Natural killer cell (primary cell): ENCODE data around the gene ELMO1. TPM values are rescaled to one million over a fixed set of nuclear protein-coding genes. Genes with fewer than 3 reads are reported as not detected.
A peak's percentile ranks its signal among the peaks of the same experiment; 100 is the strongest.

Source experiments
- ATAC-seq, 3 donors: fragments of 150-1000 bp in 2 of 3; fragments of 200-7000 bp in 1 of 3; cut with Tn5 transposase; 1 replicate in 1 of 3; 2 replicates in 2 of 3; pipeline ENCODE4 v1.10.0; 2021; ENCODE audit warnings: mild to moderate bottlenecking in 2 of 3, moderate library complexity in 2 of 3
- DNase-seq, 2 donors: peaks; one replicate each; pipeline versions ENCODE4 v3.0.0 to v3.0.0-alpha.2; 2013 to 2021; ENCODE audit warnings: mixed read lengths in 1 of 2
- H3K27ac ChIP-seq: one replicate; pipeline ENCODE4 v1.5.1; 2013; ENCODE audit warnings: mild to moderate bottlenecking, low read length
- H3K27me3 ChIP-seq: one replicate; pipeline ENCODE4 v1.6.1; 2013; ENCODE audit warnings: low read length; ENCODE audit not compliant: control insufficient read depth, insufficient read depth
- H3K36me3 ChIP-seq: one replicate; pipeline ENCODE4 v1.6.1; 2013; ENCODE audit warnings: low read length; ENCODE audit not compliant: control insufficient read depth, insufficient read depth
- H3K4me1 ChIP-seq: one replicate; pipeline ENCODE4 v1.6.1; 2013; ENCODE audit warnings: low read length; ENCODE audit not compliant: control insufficient read depth, insufficient read depth
- H3K4me3 ChIP-seq: one replicate; pipeline ENCODE4 v1.5.1; 2013; ENCODE audit warnings: low read length
- H3K9me3 ChIP-seq: one replicate; pipeline ENCODE4 v1.6.1; 2013; ENCODE audit warnings: low read length; ENCODE audit not compliant: control insufficient read depth, insufficient read depth
- H3K27ac Mint-ChIP-seq, 2 donors: one replicate each; pipeline ENCODE4 v1.8.0; 2022; ENCODE audit warnings: mild to moderate bottlenecking in 2 of 2, mixed read lengths in 2 of 2, moderate library complexity in 1 of 2
- H3K27me3 Mint-ChIP-seq, 2 donors: one replicate each; pipeline ENCODE4 v1.8.0; 2022; ENCODE audit warnings: low read depth in 2 of 2, mixed read lengths in 2 of 2
- H3K36me3 Mint-ChIP-seq: one replicate; pipeline ENCODE4 v1.8.0; 2022; ENCODE audit warnings: mixed read lengths
- H3K4me1 Mint-ChIP-seq, 2 donors: one replicate each; pipeline ENCODE4 v1.8.0; 2022; ENCODE audit warnings: mixed read lengths in 2 of 2
- H3K4me3 Mint-ChIP-seq: one replicate; pipeline ENCODE4 v1.8.0; 2022; ENCODE audit warnings: mild to moderate bottlenecking, moderate library complexity, mixed read lengths
- H3K9me3 Mint-ChIP-seq, 2 donors: one replicate each; pipeline ENCODE4 v1.8.0; 2022; ENCODE audit warnings: mixed read lengths in 2 of 2
- WGBS: methylation state at CpG from one replicate; pipeline ENCODE4 v1.1.7; 2013; ENCODE audit warnings: missing lambda C conversion rate; ENCODE audit not compliant: insufficient coverage; 5-methylcytosine and 5-hydroxymethylcytosine counted together
- intact Hi-C: fragments of 100-400 bp; cut with micrococcal nuclease; formaldehyde crosslinking; loops from one replicate; pipeline ENCODE4 v1.14.2; 2022
- total RNA-seq, 4 donors: library from RNA; stranded (reverse); fragments of 120-200 nt in 1 of 4; gene quantifications; one replicate each; pipeline versions ENCODE4 v1.2.3 to v1.2.4, GENCODE V29; 2013 to 2022
- TF ChIP-seq, protein P1 (sequence below): fragments of 200-600 bp; IDR thresholded peaks from one replicate; pipeline ENCODE4 v1.8.0; 2022; ENCODE audit warnings: antibody characterized with exemption

Gene ELMO1
- total RNA-seq, 3 donors from 2014 or later (not counting 1 experiment from before 2014, with no cell fraction given): 127 to 147 (median 130) TPM

DNA sequence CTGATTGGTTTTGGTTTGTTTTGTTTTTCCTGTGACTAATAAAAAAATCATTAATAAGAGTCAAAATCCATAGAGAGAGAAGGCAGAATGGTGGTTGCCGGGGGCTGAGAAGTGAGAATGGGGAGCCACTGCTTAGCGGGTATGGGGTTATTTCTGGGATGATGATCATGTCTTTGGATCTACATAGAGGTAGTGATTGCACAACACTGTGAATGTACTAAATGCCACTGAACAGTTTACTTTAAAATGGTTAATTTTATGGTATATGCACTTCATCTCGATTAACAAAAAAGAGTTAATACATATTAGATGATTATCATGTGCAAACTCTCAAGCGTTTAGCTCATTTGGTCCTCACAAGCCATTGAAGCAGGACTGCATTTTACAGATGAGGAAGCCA, 342.9 kb downstream of the ELMO1 start:
- Histone ChIP-seq H3K36me3 (no peaks in the 10 kb centered on the region), H3K27ac (no peak overlapping the region), H3K9me3 (no peaks in the 10 kb centered on the region), H3K4me3 (no peak overlapping the region), H3K27me3 (no peaks in the 10 kb centered on the region), H3K4me1 (peaks cover 19% of the 10 kb centered on the region)
- no peaks in the 10 kb centered on the region for H3K36me3 Mint-ChIP-seq
- no peaks in the 10 kb centered on the region for H3K9me3 Mint-ChIP-seq
- peaks cover 65 to 69% of the 10 kb centered on the region in 2 donors for H3K4me1 Mint-ChIP-seq
- 96% methylated on average over 4 of the region's 4 CpGs for WGBS
- no peak for DNase-seq
- no peaks in the 10 kb centered on the region for H3K27me3 Mint-ChIP-seq
- H3K4me3 Mint-ChIP-seq: no peak overlapping the region
- TF ChIP-seq, protein P1, sequence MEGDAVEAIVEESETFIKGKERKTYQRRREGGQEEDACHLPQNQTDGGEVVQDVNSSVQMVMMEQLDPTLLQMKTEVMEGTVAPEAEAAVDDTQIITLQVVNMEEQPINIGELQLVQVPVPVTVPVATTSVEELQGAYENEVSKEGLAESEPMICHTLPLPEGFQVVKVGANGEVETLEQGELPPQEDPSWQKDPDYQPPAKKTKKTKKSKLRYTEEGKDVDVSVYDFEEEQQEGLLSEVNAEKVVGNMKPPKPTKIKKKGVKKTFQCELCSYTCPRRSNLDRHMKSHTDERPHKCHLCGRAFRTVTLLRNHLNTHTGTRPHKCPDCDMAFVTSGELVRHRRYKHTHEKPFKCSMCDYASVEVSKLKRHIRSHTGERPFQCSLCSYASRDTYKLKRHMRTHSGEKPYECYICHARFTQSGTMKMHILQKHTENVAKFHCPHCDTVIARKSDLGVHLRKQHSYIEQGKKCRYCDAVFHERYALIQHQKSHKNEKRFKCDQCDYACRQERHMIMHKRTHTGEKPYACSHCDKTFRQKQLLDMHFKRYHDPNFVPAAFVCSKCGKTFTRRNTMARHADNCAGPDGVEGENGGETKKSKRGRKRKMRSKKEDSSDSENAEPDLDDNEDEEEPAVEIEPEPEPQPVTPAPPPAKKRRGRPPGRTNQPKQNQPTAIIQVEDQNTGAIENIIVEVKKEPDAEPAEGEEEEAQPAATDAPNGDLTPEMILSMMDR: no peak
- H3K27ac Mint-ChIP-seq: no peak overlapping the region
- ATAC-seq: no peak
- intact Hi-C loops: no loop called here

DNA sequence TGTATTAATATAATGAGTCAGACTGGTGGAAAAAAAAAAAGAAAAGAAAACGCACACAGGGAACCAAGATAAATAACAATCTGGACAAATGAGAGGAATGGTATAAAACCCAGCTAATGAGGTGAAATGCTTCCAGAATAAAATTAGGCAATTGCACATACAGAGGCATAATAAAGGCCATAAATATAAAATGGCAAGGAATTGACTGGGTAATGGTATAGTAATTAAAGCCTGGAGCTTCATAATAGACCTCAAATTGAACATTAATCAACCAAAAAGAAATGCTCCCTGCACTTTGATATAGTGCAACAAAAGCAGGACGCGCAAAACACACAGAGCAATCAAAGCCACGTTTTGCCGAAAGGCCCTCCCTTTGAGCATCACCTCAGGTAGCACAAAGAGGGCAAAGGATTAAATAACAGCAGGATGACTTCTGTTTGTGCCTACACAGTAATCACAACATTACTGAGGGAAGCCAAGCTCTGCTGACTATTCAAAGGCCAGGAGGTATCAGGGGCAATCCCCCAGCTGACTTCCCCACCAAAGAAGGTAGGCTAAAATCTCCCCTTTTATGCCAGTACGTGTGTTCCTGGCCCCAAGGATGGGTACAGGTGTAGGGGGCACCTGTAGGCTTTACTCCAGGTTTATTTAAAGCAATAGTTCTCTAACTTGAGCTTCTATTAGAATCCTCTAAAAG, 343.7 kb downstream of the ELMO1 start:
- intact Hi-C loops: no loop called here
- Histone ChIP-seq H3K9me3 (no peaks in the 10 kb centered on the region), H3K36me3 (no peaks in the 10 kb centered on the region), H3K4me1 (peaks cover 25% of the 10 kb centered on the region), H3K27me3 (no peaks in the 10 kb centered on the region), H3K27ac (no peak overlapping the region), H3K4me3 (no peak overlapping the region)
- Mint-ChIP-seq H3K36me3 (no peaks in the 10 kb centered on the region), H3K27me3 (no peaks in the 10 kb centered on the region), H3K4me3 (no peak overlapping the region), H3K9me3 (no peaks in the 10 kb centered on the region), H3K27ac (no peak overlapping the region), H3K4me1 (peaks cover 72 to 76% of the 10 kb centered on the region in 2 donors)
- TF ChIP-seq, protein P1: no peak
- 95% methylated on average over 5 of the region's 6 CpGs for WGBS
- ATAC-seq (no peak), DNase-seq (no peak)

DNA sequence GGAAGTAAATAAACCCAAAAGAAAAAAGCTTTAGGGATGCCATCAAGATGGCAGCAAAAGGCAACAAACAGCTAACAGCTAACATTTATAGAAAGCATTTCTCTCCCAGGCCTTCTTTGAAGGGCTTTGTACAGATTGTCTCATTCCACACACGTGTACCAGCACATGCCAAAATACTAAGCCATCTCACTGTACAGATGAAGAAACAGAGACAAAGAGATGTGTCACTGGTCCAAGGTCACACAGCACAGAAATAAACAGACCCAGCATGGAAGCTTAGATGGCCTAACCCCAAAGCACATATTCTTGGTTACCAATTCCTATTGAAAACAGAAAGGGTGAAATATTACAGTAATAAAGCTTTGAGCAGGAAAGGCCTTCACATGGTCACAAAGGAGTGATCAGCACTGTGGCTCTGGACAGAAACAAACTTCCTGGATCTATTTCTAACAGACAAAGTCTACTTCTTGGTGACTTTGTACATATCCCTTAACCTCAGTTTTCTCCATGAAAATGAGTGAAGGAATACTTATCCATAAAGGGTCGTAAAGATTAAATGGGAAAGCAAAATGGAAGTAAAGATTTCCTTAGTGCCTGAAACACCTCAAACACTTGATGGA, 346.0 kb downstream of the ELMO1 start:
- TF ChIP-seq, protein P1: no peak
- no peak for ATAC-seq
- Mint-ChIP-seq H3K4me1 (peaks cover 57 to 63% of the 10 kb centered on the region in 2 donors), H3K27ac (peak overlapping the region in 1 of 2 donors; percentile 23), H3K36me3 (no peaks in the 10 kb centered on the region), H3K9me3 (no peaks in the 10 kb centered on the region), H3K27me3 (no peaks in the 10 kb centered on the region), H3K4me3 (no peak overlapping the region)
- H3K27ac ChIP-seq: no peak overlapping the region
- WGBS: 93% methylated on average over 1 of the region's 2 CpGs
- no peak overlapping the region for H3K4me3 ChIP-seq
- H3K4me1 ChIP-seq: peaks cover 15% of the 10 kb centered on the region
- H3K9me3 ChIP-seq: no peaks in the 10 kb centered on the region
- H3K27me3 ChIP-seq: no peaks in the 10 kb centered on the region
- intact Hi-C loops: no loop called here
- H3K36me3 ChIP-seq: no peaks in the 10 kb centered on the region
- DNase-seq: no peak
